ENCODE measurements around the gene FLT1.

The FLT1 gene

GRCh38 chr13:28457521-28457920 lies 37.4 kb downstream of the FLT1 start:
- no peak for DNase-seq

- no peak for DNase-seq
Measured at GRCh38 chr13:28455580-28456194, 39.2 kb downstream of the FLT1 start.

- DNase-seq, result no peak
Measured at GRCh38 chr13:28452755-28453154, 42.2 kb downstream of the FLT1 start.

DNA sequence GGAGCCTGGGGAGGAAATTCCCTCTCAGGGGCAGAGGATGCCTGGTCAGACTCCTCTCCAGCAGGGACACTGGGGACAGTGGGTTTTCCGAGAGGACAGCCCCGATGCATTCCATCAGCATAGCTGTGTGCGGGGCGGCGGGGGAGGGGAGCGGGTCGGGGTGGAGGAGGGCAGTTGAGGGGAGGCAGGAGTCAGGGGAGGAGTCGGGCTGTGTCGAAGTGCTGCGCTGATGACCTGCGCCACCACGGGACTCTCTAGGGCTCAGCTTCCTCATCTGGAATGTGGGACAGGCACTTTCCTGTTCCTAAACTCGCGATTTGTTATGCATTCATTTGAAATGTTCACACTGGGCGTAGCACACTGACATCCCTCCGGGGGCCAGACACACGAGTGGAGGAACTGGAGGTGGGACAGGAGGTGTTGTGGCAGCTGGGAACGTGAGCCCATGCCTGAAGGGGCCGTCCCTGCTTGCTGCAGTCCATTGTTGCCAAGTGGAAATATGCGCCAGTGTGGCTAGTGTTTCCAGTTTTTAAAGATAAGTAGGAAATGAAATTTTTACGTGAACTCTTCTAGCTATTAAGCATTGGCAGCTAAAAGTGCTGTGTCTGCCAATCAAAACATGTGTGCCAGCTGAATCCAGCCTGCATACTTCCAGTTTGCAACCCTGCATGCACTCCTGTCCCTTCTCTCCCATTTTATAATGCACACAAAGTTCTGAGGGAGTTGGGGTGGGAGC lies 43.3 kb downstream of the FLT1 start:
- DNase-seq, result no peak

DNA sequence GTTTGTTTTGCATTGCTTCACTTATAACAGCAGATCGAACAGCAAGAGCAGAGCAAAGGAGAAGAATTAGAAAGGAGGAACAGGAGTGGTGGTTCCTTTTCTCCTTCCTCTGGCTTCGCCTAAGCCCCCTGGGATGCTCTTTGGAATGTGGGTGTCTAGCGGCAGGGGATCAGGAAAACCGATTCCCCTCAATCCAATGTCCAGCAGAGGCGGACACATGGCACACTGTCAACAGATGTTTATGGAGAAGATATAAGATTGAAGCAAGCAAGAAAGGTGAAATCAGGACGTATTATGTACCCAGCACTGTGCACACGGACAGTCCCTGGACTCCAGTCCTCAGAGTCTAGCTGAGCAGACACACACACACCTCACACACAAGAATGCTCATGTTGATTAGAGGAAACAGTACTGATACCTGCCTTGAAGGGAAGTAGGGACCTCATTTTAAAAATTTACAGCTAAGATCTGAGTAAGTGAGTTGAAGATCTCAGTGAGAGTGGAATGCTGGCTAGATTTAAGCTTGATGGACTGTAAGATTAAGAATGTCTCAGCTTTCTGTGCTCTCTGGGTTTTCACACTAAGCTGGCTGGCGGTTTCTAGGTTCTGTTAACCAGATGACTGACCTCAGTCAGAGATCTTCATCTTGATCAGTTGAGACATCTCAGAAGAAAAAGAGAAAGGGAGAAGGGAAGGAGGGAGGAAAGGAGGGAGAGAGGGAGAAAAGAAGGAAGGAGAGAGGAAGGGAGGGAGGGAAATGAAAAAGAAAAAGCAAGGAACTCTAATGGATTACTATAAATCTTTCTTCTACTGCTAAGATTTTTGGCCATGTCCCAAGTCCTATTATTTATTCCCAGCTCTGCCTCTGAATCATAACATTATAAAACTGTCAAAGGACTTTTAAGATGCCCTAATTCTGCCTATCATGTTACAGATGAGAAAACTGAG lies 44.8 kb downstream of the FLT1 start:
- no peak for DNase-seq

GRCh38 chr13:28448651-28449358 lies 46.1 kb downstream of the FLT1 start:
- no peak for DNase-seq

DNA sequence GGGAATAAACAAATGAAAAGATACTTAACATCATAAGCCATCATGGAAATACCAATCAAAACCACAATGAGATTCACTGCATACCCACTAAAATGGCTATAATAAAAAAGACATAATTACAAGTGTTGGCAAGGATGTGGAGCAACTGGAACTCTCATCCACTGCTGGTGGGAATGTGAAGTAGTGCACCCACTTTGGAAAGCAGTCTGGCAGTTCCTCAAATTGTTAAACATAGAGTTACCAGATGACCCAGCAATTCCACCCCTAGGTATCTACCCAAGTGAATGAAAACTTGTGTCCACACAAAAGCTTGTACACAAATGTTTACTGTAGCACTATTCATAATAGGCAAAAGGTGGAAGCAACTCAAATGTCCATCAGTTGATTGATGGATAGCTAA lies 46.9 kb downstream of the FLT1 start:
- no peak for DNase-seq

- DNase-seq, result no peak
Measured at GRCh38 chr13:28447206-28447605, 47.7 kb downstream of the FLT1 start.

- DNase-seq, result no peak
Measured at GRCh38 chr13:28442839-28443238, 52.1 kb downstream of the FLT1 start.

- DNase-seq, result no peak
Measured at GRCh38 chr13:28441529-28441928, 53.4 kb downstream of the FLT1 start.

DNA sequence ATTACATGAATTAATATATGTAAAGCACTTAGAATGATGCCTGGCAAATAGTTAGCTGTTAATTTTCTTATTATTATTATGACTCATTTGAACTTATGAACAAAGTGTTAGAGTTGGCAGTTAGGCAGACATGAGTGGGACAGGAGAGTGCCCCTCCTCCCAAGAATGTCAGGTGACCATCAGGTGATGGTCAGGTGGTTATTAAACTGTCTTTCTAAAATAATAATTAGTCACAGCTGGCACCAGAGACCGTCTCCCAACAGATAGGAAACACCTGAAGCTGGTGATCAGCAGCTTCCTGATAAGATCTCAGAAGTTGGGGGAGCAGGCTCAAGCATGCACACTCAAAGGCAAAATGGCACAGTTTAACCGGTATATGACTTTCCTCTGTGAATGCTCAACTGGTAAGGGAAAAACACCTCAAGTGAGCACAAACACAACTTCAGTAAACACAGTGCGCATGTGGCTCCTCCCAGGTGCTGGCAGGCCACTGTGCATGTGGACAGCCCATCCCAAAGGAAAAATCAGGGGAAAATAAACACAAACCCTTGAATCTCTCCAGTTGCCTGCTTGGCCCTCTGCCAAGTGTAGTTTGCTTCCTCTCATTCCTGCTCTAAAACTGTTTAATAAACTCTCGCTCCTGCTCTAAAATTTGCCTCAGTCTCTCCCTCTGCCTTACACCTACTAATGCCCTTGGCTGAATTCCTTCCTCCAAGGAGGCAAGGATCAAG lies 54.0 kb downstream of the FLT1 start:
- DNase-seq, result no peak

GRCh38 chr13:28438598-28439334 lies 56.2 kb downstream of the FLT1 start:
- no peak for DNase-seq

DNA sequence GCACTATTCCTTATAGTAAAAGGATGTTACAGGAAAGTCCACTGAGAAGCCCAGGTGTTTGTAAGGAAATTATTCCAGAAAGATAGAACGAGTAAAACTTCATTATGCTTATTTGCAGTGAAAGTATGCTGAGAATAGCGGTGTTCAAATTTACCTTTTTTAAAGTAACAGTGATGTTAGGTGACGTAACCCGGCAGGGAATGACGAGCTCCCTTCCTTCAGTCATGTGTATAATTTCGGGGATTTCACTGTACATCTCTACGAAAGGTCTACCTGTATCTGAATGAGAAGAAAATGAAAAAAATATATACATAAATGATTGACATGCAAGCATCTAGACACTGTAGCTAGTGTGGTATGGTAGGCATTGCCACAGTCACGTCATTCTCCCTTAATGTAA lies 56.9 kb downstream of the FLT1 start:
- no peak for DNase-seq

GRCh38 chr13:28435917-28436316 lies 59.0 kb downstream of the FLT1 start:
- no peak for DNase-seq

- no peak for DNase-seq
Measured at GRCh38 chr13:28434926-28435325, 60.0 kb downstream of the FLT1 start.

GRCh38 chr13:28432816-28433560 lies 61.9 kb downstream of the FLT1 start:
- no peak for DNase-seq

- peak; percentile 84 for DNase-seq
Measured at GRCh38 chr13:28429685-28430290, 65.1 kb downstream of the FLT1 start.

GRCh38 chr13:28429096-28429495 lies 65.8 kb downstream of the FLT1 start:
- no peak for DNase-seq

- DNase-seq, result no peak
Measured at GRCh38 chr13:28426381-28426780, 68.5 kb downstream of the FLT1 start.

DNA sequence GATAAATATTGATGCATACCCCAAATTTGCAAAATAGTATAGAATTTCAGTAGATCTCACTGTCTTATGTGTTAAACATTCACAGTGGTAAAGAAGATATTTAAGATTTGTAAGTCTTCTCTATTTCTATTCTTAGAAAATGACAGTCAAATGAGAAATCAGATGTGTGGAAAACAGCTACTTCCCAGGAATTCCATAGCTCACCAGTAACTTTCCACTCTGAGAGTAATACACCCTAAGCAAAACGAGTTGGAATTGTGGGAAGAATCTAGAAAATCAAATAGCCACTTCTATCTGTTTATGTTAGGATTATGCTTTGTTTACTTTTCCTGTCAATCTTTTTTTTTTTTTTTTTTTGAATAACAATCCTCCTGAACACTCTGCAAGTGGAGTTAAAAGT lies 69.1 kb downstream of the FLT1 start:
- no peak for DNase-seq

All from NCI-H526 treated with DMSO at 0.1 percent for 48 hours (cell line).